GM18873 (cell line): ENCODE data around the gene CBX3.
"Not testable (repeated sequence)": the region's sequence is repeated elsewhere in the genome, so short reads cannot be mapped to it uniquely, and the experiment has no call there.

ENCODE experiments used
- ATAC-seq: cut with Tn5 transposase; IDR thresholded peaks from one replicate; pipeline ENCODE4 v1.9.1; 2021; ENCODE audit warnings: mild to moderate bottlenecking, moderate library complexity, moderate number of reproducible peaks; ENCODE audit not compliant: unreplicated experiment, low FRiP score

CBX3 gene

GRCh38 chr7:26169271-26169670 is 32.3 kb upstream of the CBX3 start:
- ATAC-seq: no peak

- ATAC-seq: no peak
These were observed 30.9 kb upstream of the CBX3 start for GRCh38 chr7:26170663-26171062.

GRCh38 chr7:26171601-26172000 is 29.9 kb upstream of the CBX3 start:
- no peak for ATAC-seq

- ATAC-seq: no peak
These were observed 29.5 kb upstream of the CBX3 start for GRCh38 chr7:26172048-26172447.

- not testable (repeated sequence) for ATAC-seq
These were observed 25.6 kb upstream of the CBX3 start for GRCh38 chr7:26175903-26176302.

- not testable (repeated sequence) for ATAC-seq
These were observed 24.8 kb upstream of the CBX3 start for GRCh38 chr7:26176696-26177095.

- not testable (repeated sequence) for ATAC-seq
These were observed 24.3 kb upstream of the CBX3 start for GRCh38 chr7:26177269-26177668.

- ATAC-seq: no peak
These were observed 23.1 kb upstream of the CBX3 start for GRCh38 chr7:26178272-26178960.

GRCh38 chr7:26179422-26179821 is 22.1 kb upstream of the CBX3 start:
- no peak for ATAC-seq

GRCh38 chr7:26179826-26180497 is 21.6 kb upstream of the CBX3 start:
- no peak for ATAC-seq

- ATAC-seq: no peak
These were observed 20.8 kb upstream of the CBX3 start for GRCh38 chr7:26180792-26181198.

GRCh38 chr7:26181474-26182227 is 19.9 kb upstream of the CBX3 start:
- no peak for ATAC-seq

- no peak for ATAC-seq
These were observed 19.3 kb upstream of the CBX3 start for GRCh38 chr7:26182283-26182682.

GRCh38 chr7:26182706-26183105 is 18.8 kb upstream of the CBX3 start:
- no peak for ATAC-seq

GRCh38 chr7:26183545-26184280 is 17.8 kb upstream of the CBX3 start:
- ATAC-seq: no peak

- not testable (repeated sequence) for ATAC-seq
These were observed 17.1 kb upstream of the CBX3 start for GRCh38 chr7:26184281-26185101.

GRCh38 chr7:26185131-26185843 is 16.3 kb upstream of the CBX3 start:
- no peak for ATAC-seq

GRCh38 chr7:26185844-26186180 is 15.7 kb upstream of the CBX3 start:
- ATAC-seq: no peak
